HCT116 (cell line): ENCODE measurements around the gene ADARB2. TPM values are rescaled to one million over a fixed set of nuclear protein-coding genes. Genes with fewer than 3 reads are reported as not detected.

ENCODE experiments used
- ATAC-seq: fragments of 200-7000 bp; cut with Tn5 transposase; 2 replicates; pipeline ENCODE4 v1.9.1; 2020; ENCODE audit warnings: mild to moderate bottlenecking, moderate library complexity
- BruUV-seq: library from RNA; stranded (reverse); fragments of 400-500 nt; replicated peaks from 2 replicates; lab custom pipeline; 2021; lab: Mats Ljungman, UMichigan
- CTCF ChIA-PET: fragments of 300-600 bp; sonication (Branson Sonifier 250); formaldehyde crosslinking; loops from one replicate; lab custom pipeline; 2021; ENCODE audit warnings: antibody characterized with exemption; lab: Charles Lee
- POLR2A ChIA-PET: fragments of 300-600, 350-600 bp; sonication (Branson Sonifier 250); formaldehyde crosslinking; loops from one replicate; lab custom pipeline; 2021; ENCODE audit warnings: antibody characterized with exemption; lab: Charles Lee
- RAD21 ChIA-PET, 2 experiments: fragments of 300-600 bp; sonication (Branson Sonifier 250); formaldehyde crosslinking; loops; one replicate each; lab custom pipeline; 2023; ENCODE audit warnings: low total read pairs in 2 of 2; ENCODE audit not compliant: uncharacterized antibody in 2 of 2, unreplicated experiment in 2 of 2, low non-redundant PET in 1 of 2; lab: Charles Lee
- DNase-seq: peaks from one replicate; pipeline ENCODE4 v3.0.0-alpha.2; 2010; ENCODE audit warnings: low read depth, low spot score
- H2AFZ ChIP-seq: fragments of 200-600 bp; shearing (Covaris generic), sonication (generic); 2 replicates; pipeline ENCODE4 v1.6.1; 2017; ENCODE audit warnings: low read depth, mixed run types, mixed read lengths, antibody characterized with exemption, low read length; ENCODE audit not compliant: poor library complexity, severe bottlenecking
- H3K27ac ChIP-seq: 2 replicates; pipeline ENCODE4 v1.5.1; 2012; ENCODE audit warnings: low read depth, low read length
- H3K27me3 ChIP-seq: fragments of 200-600 bp; sonication (generic); 2 replicates; pipeline ENCODE4 v1.6.1; 2016; ENCODE audit warnings: mixed run types, low read length, mixed read lengths; ENCODE audit not compliant: insufficient read depth
- H3K36me3 ChIP-seq, 2 experiments: fragments of 200-500 bp in 1 of 2; fragments of 200-600 bp in 1 of 2; sonication (Bioruptor generic) in 1 of 2; sonication (generic) in 1 of 2; 2 replicates each; pipeline versions ENCODE4 v1.5.1 to v1.6.1; 2014 to 2016; ENCODE audit warnings: low read length in 2 of 2, inconsistent platforms in 1 of 2, mixed read lengths in 1 of 2, mixed run types in 1 of 2; ENCODE audit not compliant: insufficient read depth in 2 of 2, control insufficient read depth in 1 of 2
- H3K4me1 ChIP-seq, 2 experiments: fragments of 200-600 bp in 1 of 2; sonication (generic) in 1 of 2; 2 replicates each; pipeline versions ENCODE4 v1.5.1 to v1.6.1; 2012 to 2017; ENCODE audit warnings: low read length in 2 of 2, inconsistent platforms in 1 of 2, mild to moderate bottlenecking in 1 of 2, mixed read lengths in 1 of 2, mixed run types in 1 of 2, moderate library complexity in 1 of 2; ENCODE audit not compliant: insufficient read depth in 2 of 2, control insufficient read depth in 1 of 2
- H3K4me2 ChIP-seq: fragments of 200-600 bp; sonication (generic); 2 replicates; pipeline ENCODE4 v1.6.1; 2017; ENCODE audit warnings: mixed run types, low read length, mixed read lengths
- H3K4me3 ChIP-seq, 2 experiments: fragments of 200-600 bp in 1 of 2; sonication (generic) in 1 of 2; replicated peaks in 1 of 2; 2 replicates each; pipeline ENCODE4 v1.5.1; 2011 to 2016; ENCODE audit warnings: low read length in 2 of 2, control low read depth in 1 of 2, low read depth in 1 of 2, mild to moderate bottlenecking in 1 of 2, mixed read lengths in 1 of 2, mixed run types in 1 of 2
- H3K79me2 ChIP-seq: fragments of 200-600 bp; sonication (generic); 2 replicates; pipeline ENCODE4 v1.6.1; 2017; ENCODE audit warnings: mild to moderate bottlenecking, mixed run types, low read length, moderate library complexity, mixed read lengths; ENCODE audit not compliant: insufficient read depth
- H3K9ac ChIP-seq: fragments of 200-600 bp; sonication (generic); 2 replicates; pipeline ENCODE4 v1.6.1; 2016; ENCODE audit warnings: low read length, mixed read lengths
- H3K9me2 ChIP-seq: fragments of 200-600 bp; sonication (generic), shearing (Covaris generic); 2 replicates; pipeline ENCODE4 v1.6.1; 2017; ENCODE audit warnings: mixed run types, mild to moderate bottlenecking, moderate library complexity; ENCODE audit not compliant: insufficient read depth
- H3K9me3 ChIP-seq, 2 experiments: fragments of 200-500 bp in 1 of 2; fragments of 200-600 bp in 1 of 2; sonication (Bioruptor generic) in 1 of 2; sonication (generic) in 1 of 2; 2 replicates each; pipeline ENCODE4 v1.6.1; 2014 to 2017; ENCODE audit warnings: low read length in 2 of 2, mixed read lengths in 2 of 2, inconsistent platforms in 1 of 2, low read depth in 1 of 2, mild to moderate bottlenecking in 1 of 2, mixed run types in 1 of 2, moderate library complexity in 1 of 2; ENCODE audit not compliant: control insufficient read depth in 1 of 2, insufficient read depth in 1 of 2
- H4K20me1 ChIP-seq: fragments of 200-600 bp; sonication (generic), shearing (Covaris generic); 2 replicates; pipeline ENCODE4 v1.6.1; 2017; ENCODE audit warnings: mixed run types, mild to moderate bottlenecking, moderate library complexity; ENCODE audit not compliant: insufficient read depth
- CEBPB ChIP-seq: IDR thresholded peaks from 2 replicates; pipeline ENCODE4 v1.6.1; 2012; ENCODE audit warnings: low read depth
- ELF1 ChIP-seq: IDR thresholded peaks from 2 replicates; pipeline ENCODE4 v1.6.1; 2012; ENCODE audit warnings: low read depth, borderline replicate concordance
- FOSL1 ChIP-seq: IDR thresholded peaks from 2 replicates; pipeline ENCODE4 v1.6.1; 2012; ENCODE audit warnings: low read depth
- SIN3A ChIP-seq: IDR thresholded peaks from 2 replicates; pipeline ENCODE4 v1.6.1; 2012; ENCODE audit warnings: low read depth
- YY1 ChIP-seq: IDR thresholded peaks from 2 replicates; pipeline ENCODE4 v1.6.1; 2011; ENCODE audit warnings: low read length, low read depth, moderate library complexity, mild to moderate bottlenecking; ENCODE audit not compliant: insufficient replicate concordance; ENCODE audit errors: extremely low read depth
- ZFX ChIP-seq: fragments of 450-650 bp; IDR thresholded peaks from 2 replicates; pipeline ENCODE4 v1.6.1; 2017
- ZNF274 ChIP-seq: fragments of 200-500 bp; sonication (Bioruptor generic); IDR thresholded peaks from 2 replicates; pipeline ENCODE4 v1.6.1; 2014; ENCODE audit warnings: mild to moderate bottlenecking, low read depth, low read length, inconsistent platforms
- intact Hi-C: fragments of 100-400 bp; cut with micrococcal nuclease; formaldehyde crosslinking; loops from 2 replicates; pipeline ENCODE4 v1.10.0; 2022
- total RNA-seq: library from RNA; stranded (reverse); gene quantifications from one replicate; pipeline ENCODE4 v1.2.1, GENCODE V29; 2021; ENCODE audit not compliant: unreplicated experiment
- TF ChIP-seq, protein P1 (sequence below), 3 experiments: fragments of 200-600 bp in 1 of 3; sonication (generic) in 1 of 3; IDR thresholded peaks in 2 of 3; conservative IDR thresholded peaks in 1 of 3; 2 replicates each; pipeline ENCODE4 v1.5.1; 2012 to 2017; ENCODE audit warnings: low read depth in 2 of 3, low read length in 2 of 3, antibody characterized with exemption in 1 of 3, borderline replicate concordance in 1 of 3, control low read depth in 1 of 3, mild to moderate bottlenecking in 1 of 3, mixed read lengths in 1 of 3, mixed run types in 1 of 3, moderate library complexity in 1 of 3; ENCODE audit not compliant: insufficient read depth in 1 of 3

ADARB2 gene
- total RNA-seq, 1 experiment from 2014 or later: not detected

DNA sequence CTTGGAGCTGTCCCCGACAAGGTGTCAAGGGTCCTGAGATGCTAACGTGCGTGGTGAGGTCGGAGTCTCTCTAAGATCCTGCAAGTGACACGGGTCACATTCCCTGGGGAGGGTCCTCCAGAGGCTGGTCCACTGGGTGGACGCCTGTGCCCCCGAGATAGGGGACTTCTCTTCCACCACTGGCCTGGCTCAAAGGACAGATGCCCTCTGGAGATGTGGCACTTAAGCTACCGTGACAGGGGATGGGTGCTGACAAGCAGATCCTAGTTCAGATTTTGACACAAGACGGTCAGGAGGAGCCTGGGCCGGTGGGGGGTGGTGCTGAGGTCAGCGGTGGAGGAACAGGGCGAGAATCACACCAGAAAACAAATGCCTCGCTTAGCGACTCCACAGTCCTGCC lies 178.0 kb downstream of the ADARB2 start (continued):
- TF ChIP-seq ZNF274: no peak

DNA sequence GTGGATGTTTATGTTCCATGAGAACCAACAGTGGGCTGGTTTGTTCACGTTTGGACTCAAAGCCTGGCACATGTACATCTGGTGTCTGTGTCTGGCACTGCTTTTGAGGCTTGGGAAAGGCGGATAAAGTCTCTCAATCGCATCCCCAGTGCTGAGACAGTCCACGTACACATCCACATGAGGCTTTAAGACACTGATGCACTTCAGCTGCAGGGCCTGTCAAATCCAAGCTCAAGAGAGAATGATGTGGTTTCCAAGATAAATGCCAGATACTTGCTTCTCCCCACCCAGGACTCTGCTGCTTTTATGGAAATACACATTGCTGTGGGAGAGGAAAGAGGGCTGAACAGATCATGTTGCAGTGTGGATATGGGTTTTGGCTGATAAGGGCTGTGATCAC lies 178.4 kb downstream of the ADARB2 start:
- DNase-seq: no peak
- no peak overlapping the region for H3K9ac ChIP-seq
- H3K4me2 ChIP-seq: no peak overlapping the region
- no peaks in the 10 kb centered on the region for H3K79me2 ChIP-seq
- no peaks in the 10 kb centered on the region for H3K9me3 ChIP-seq
- H3K27me3 ChIP-seq: peaks cover 22% of the 10 kb centered on the region; the same call in 1 of the 2 replicates
- RAD21 ChIA-PET: no interaction called here
- TF ChIP-seq CEBPB (no peak), SIN3A (no peak), YY1 (no peak), ELF1 (no peak), FOSL1 (no peak), ZFX (no peak)
- no TSS peak for BruUV-seq
- ATAC-seq: no peak
- H4K20me1 ChIP-seq: no peaks in the 10 kb centered on the region
- CTCF ChIA-PET: no interaction called here
- H3K9me2 ChIP-seq: no peaks in the 10 kb centered on the region
- H3K27ac ChIP-seq: no peak overlapping the region
- no peak overlapping the region for H2AFZ ChIP-seq
- H3K4me3 ChIP-seq: no peak overlapping the region
- POLR2A ChIA-PET: no interaction called here
- intact Hi-C loops: no loop called here
- H3K36me3 ChIP-seq: no peaks in the 10 kb centered on the region
- no peaks in the 10 kb centered on the region for H3K4me1 ChIP-seq

DNA sequence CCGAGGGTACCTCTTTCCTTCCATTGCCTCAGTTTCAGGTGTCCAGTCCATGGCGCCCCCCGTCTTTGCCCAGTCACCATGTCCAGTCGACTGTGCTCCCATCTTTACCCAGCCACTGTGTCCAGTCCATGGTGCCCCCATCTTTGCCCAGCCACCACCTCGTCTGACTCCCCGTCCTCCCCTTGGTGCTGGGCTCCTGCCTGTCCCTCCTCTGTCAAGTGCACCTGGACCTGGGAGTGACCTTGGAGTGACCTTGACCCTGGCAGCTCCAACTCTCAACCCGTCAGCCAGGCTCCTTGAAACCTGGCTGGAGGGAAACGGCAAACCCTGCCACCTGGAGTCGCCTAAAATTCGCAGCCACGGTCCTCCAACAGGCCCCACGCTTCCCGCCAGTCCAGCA lies 180.2 kb downstream of the ADARB2 start:
- Histone ChIP-seq H3K4me1 (no peaks in the 10 kb centered on the region), H3K9me3 (no peaks in the 10 kb centered on the region), H3K4me2 (no peak overlapping the region), H3K27ac (no peak overlapping the region), H3K79me2 (no peaks in the 10 kb centered on the region), H4K20me1 (no peaks in the 10 kb centered on the region), H2AFZ (no peak overlapping the region), H3K27me3 (peaks cover 22% of the 10 kb centered on the region; the same call in 1 of the 2 replicates), H3K36me3 (no peaks in the 10 kb centered on the region), H3K9me2 (no peaks in the 10 kb centered on the region), H3K9ac (no peak overlapping the region), H3K4me3 (no peak overlapping the region)
- ChIA-PET CTCF (no interaction called here), RAD21 (no interaction called here), POLR2A (no interaction called here)
- TF ChIP-seq, protein P1, sequence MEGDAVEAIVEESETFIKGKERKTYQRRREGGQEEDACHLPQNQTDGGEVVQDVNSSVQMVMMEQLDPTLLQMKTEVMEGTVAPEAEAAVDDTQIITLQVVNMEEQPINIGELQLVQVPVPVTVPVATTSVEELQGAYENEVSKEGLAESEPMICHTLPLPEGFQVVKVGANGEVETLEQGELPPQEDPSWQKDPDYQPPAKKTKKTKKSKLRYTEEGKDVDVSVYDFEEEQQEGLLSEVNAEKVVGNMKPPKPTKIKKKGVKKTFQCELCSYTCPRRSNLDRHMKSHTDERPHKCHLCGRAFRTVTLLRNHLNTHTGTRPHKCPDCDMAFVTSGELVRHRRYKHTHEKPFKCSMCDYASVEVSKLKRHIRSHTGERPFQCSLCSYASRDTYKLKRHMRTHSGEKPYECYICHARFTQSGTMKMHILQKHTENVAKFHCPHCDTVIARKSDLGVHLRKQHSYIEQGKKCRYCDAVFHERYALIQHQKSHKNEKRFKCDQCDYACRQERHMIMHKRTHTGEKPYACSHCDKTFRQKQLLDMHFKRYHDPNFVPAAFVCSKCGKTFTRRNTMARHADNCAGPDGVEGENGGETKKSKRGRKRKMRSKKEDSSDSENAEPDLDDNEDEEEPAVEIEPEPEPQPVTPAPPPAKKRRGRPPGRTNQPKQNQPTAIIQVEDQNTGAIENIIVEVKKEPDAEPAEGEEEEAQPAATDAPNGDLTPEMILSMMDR (IDR thresholded peaks at IDR 0.05 in 2 of 3, conservative IDR thresholded peaks at IDR 0.05 in 1 of 3; ENCODE audit: borderline replicate concordance in 1 of 3, insufficient read depth in 1 of 3, low read depth in 2 of 3, low read length in 2 of 3): no peak
- BruUV-seq: no TSS peak
- ATAC-seq (no peak), DNase-seq (no peak)
- intact Hi-C loops: no loop called here
